GM10266 (cell line): ENCODE measurements around the gene TMED1.
"Not testable (repeated sequence)": the region's sequence is repeated elsewhere in the genome, so short reads cannot be mapped to it uniquely, and the experiment has no call there.

Experiments
- DNase-seq: peaks from one replicate; pipeline ENCODE4 v3.0.0; 2012; ENCODE audit errors: extremely low spot score
- TF ChIP-seq, protein P1 (sequence below): IDR thresholded peaks from 2 replicates; pipeline ENCODE4 v1.5.1; 2012; ENCODE audit warnings: mild to moderate bottlenecking, low read depth; ENCODE audit not compliant: control insufficient read depth, insufficient read depth; ENCODE audit errors: missing control alignments

The TMED1 gene

DNA sequence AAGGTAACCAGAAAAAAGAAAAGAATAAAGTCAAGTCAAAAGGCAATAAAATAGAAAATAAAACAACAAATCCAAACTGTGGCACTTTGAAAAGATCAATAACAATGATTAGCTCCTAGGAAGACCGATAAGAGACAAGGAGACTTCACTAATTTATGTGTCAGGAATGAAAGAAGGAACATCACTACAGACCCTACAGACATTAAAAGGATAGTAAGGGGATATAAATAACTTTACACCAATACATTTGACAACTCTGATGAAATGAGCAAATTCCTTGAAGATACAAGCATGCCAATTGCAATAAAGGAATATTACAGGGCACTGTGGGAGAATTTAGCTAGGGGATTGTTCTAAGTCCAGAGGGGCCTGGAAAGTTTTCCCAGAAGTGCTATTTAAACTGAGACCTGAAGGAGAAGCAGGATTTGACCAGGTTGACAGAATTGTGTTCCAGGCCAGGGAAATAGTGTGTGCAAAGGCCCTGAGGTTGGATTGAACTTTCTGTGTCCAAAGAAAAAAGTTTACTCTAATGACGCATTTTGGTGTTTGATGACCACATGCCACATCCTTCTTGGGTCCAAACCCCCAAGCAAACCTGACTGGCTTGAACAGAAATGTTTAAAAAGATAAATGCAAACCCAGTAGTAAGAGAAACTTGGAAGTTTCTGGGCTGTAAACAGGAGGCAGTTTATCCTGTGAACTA is 10.6 kb upstream of the TMED1 start:
- DNase-seq: no peak
- TF ChIP-seq, protein P1, sequence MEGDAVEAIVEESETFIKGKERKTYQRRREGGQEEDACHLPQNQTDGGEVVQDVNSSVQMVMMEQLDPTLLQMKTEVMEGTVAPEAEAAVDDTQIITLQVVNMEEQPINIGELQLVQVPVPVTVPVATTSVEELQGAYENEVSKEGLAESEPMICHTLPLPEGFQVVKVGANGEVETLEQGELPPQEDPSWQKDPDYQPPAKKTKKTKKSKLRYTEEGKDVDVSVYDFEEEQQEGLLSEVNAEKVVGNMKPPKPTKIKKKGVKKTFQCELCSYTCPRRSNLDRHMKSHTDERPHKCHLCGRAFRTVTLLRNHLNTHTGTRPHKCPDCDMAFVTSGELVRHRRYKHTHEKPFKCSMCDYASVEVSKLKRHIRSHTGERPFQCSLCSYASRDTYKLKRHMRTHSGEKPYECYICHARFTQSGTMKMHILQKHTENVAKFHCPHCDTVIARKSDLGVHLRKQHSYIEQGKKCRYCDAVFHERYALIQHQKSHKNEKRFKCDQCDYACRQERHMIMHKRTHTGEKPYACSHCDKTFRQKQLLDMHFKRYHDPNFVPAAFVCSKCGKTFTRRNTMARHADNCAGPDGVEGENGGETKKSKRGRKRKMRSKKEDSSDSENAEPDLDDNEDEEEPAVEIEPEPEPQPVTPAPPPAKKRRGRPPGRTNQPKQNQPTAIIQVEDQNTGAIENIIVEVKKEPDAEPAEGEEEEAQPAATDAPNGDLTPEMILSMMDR: no peak

DNA sequence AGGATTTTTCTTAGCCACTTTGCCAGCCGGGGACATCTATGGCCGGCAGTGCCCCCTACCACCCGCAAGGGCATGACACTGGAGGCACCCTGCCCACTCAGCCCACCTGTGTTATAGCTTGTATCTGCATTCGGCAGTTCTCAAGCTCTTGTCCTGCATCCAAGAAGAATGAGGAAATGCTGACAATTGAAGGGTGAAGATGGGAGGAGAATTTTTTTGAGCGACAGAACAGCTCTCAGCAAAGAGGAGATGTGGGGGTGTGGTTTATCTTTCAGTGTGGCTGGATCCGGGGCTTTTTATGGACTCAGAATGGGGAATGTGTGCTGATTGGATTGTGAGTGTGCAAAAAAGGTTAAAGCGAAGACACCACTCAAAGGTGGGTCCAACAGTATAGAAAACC is 6.8 kb upstream of the TMED1 start:
- TF ChIP-seq, protein P1: no peak
- no peak for DNase-seq

- DNase-seq: no peak
- TF ChIP-seq, protein P1: no peak
Measured at GRCh38 chr19:10839114-10840050, 3.4 kb upstream of the TMED1 start.

DNA sequence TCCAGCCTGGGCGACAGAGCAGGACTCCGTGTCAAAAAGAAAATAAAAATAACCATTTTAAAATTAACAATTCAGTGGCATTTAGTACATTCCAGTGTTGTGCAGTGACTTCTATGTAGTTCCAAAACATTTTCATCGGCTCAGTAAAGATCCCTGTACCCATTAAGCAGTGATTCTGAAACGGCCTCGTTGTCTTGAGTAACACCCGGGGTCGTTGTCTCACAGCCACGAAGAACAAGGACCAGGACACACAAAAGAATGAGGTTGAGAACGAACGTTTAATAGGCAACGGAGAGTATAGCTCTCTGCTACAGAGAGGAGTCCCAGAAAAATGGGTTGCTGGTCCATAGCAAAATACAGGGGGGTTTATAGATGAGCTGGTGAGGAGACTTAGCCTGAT is 2.4 kb upstream of the TMED1 start:
- TF ChIP-seq, protein P1: no peak
- no peak for DNase-seq

- DNase-seq: not testable (repeated sequence)
Measured at GRCh38 chr19:10837649-10838048, 1.6 kb upstream of the TMED1 start.

- no peak for DNase-seq
Measured at GRCh38 chr19:10836479-10837330, 693 bp upstream of the TMED1 start.

More at GRCh38 chr19:10836479-10837330, 693 bp upstream of the TMED1 start:
- TF ChIP-seq, protein P1: no peak
